ENCODE measurements around the gene TECTA. TPM values are rescaled to one million over a fixed set of nuclear protein-coding genes. Genes with fewer than 3 reads are reported as not detected.

TECTA gene
- total RNA-seq, 1 experiment from 2014 or later = 0.37 TPM

DNA sequence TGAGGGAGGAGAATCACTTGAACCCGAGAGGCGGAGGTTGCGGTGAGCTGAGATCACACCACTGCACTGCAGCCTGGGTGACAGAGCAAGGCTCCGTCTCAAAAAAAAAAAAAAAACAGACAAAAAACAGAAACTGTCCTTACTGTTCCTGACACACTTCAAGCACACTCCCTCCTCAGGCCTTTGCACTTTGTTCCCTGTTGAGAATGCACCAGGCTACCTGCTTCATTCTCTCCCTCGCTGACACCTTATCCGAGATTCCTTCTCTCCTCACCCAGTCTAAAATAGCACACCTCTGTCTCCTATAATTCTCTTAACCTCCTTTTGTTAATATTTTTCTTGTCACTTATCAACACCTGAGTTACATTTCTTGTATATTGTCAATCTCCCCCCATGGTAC lies 32.3 kb upstream of the TECTA start:
- Mint-ChIP-seq H3K27me3 (ENCODE audit: low read depth) (no peaks in the 10 kb centered on the region), H3K9me3 (peaks cover 10% of the 10 kb centered on the region), H3K4me1 (peaks cover 12% of the 10 kb centered on the region), H3K4me3 (no peak overlapping the region), H3K36me3 (peaks cover 52% of the 10 kb centered on the region), H3K27ac (no peak overlapping the region)
- DNase-seq (ENCODE audit: low spot score) (no peak), ATAC-seq (no peak)
- TF ChIP-seq, protein P1, sequence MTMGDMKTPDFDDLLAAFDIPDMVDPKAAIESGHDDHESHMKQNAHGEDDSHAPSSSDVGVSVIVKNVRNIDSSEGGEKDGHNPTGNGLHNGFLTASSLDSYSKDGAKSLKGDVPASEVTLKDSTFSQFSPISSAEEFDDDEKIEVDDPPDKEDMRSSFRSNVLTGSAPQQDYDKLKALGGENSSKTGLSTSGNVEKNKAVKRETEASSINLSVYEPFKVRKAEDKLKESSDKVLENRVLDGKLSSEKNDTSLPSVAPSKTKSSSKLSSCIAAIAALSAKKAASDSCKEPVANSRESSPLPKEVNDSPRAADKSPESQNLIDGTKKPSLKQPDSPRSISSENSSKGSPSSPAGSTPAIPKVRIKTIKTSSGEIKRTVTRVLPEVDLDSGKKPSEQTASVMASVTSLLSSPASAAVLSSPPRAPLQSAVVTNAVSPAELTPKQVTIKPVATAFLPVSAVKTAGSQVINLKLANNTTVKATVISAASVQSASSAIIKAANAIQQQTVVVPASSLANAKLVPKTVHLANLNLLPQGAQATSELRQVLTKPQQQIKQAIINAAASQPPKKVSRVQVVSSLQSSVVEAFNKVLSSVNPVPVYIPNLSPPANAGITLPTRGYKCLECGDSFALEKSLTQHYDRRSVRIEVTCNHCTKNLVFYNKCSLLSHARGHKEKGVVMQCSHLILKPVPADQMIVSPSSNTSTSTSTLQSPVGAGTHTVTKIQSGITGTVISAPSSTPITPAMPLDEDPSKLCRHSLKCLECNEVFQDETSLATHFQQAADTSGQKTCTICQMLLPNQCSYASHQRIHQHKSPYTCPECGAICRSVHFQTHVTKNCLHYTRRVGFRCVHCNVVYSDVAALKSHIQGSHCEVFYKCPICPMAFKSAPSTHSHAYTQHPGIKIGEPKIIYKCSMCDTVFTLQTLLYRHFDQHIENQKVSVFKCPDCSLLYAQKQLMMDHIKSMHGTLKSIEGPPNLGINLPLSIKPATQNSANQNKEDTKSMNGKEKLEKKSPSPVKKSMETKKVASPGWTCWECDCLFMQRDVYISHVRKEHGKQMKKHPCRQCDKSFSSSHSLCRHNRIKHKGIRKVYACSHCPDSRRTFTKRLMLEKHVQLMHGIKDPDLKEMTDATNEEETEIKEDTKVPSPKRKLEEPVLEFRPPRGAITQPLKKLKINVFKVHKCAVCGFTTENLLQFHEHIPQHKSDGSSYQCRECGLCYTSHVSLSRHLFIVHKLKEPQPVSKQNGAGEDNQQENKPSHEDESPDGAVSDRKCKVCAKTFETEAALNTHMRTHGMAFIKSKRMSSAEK (CRISPR knock-in tag; IDR thresholded peaks at IDR 0.05; ENCODE audit: borderline replicate concordance) = no peak
- TF ChIP-seq EMX1 (CRISPR knock-in tag; IDR thresholded peaks at IDR 0.05) = no peak
- TF ChIP-seq, protein P2, sequence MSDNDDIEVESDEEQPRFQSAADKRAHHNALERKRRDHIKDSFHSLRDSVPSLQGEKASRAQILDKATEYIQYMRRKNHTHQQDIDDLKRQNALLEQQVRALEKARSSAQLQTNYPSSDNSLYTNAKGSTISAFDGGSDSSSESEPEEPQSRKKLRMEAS (CRISPR knock-in tag; IDR thresholded peaks at IDR 0.05) = no peak
- TF ChIP-seq FOXJ3 (CRISPR knock-in tag; IDR thresholded peaks at IDR 0.05; ENCODE audit: borderline replicate concordance) = no peak
- no peak for TF ChIP-seq ZNF121 (CRISPR knock-in tag; IDR thresholded peaks at IDR 0.05)
- no peak for TF ChIP-seq MYBL2 (CRISPR knock-in tag; IDR thresholded peaks at IDR 0.05)
- TF ChIP-seq NR2C2 (CRISPR knock-in tag; IDR thresholded peaks at IDR 0.05) = no peak
- TF ChIP-seq NR1H2 (CRISPR knock-in tag; IDR thresholded peaks at IDR 0.05) = no peak
- TF ChIP-seq ZNF416 (CRISPR knock-in tag; IDR thresholded peaks at IDR 0.05) = no peak
- TF ChIP-seq RORB (CRISPR knock-in tag; IDR thresholded peaks at IDR 0.05) = no peak
- TF ChIP-seq, protein P3, sequence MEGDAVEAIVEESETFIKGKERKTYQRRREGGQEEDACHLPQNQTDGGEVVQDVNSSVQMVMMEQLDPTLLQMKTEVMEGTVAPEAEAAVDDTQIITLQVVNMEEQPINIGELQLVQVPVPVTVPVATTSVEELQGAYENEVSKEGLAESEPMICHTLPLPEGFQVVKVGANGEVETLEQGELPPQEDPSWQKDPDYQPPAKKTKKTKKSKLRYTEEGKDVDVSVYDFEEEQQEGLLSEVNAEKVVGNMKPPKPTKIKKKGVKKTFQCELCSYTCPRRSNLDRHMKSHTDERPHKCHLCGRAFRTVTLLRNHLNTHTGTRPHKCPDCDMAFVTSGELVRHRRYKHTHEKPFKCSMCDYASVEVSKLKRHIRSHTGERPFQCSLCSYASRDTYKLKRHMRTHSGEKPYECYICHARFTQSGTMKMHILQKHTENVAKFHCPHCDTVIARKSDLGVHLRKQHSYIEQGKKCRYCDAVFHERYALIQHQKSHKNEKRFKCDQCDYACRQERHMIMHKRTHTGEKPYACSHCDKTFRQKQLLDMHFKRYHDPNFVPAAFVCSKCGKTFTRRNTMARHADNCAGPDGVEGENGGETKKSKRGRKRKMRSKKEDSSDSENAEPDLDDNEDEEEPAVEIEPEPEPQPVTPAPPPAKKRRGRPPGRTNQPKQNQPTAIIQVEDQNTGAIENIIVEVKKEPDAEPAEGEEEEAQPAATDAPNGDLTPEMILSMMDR (IDR thresholded peaks at IDR 0.05) = no peak
- TF ChIP-seq ATF1 (CRISPR knock-in tag; IDR thresholded peaks at IDR 0.05) = no peak
- TF ChIP-seq, protein P4, sequence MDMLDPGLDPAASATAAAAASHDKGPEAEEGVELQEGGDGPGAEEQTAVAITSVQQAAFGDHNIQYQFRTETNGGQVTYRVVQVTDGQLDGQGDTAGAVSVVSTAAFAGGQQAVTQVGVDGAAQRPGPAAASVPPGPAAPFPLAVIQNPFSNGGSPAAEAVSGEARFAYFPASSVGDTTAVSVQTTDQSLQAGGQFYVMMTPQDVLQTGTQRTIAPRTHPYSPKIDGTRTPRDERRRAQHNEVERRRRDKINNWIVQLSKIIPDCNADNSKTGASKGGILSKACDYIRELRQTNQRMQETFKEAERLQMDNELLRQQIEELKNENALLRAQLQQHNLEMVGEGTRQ (CRISPR knock-in tag; IDR thresholded peaks at IDR 0.05) = no peak
- CTCF ChIA-PET = no interaction called here
- POLR2A ChIA-PET = interaction anchor here (0.6 kb wide), 1 partner anchor 240 kb away, joined by 3 read pairs; no protein-coding TSS in a partner anchor

DNA sequence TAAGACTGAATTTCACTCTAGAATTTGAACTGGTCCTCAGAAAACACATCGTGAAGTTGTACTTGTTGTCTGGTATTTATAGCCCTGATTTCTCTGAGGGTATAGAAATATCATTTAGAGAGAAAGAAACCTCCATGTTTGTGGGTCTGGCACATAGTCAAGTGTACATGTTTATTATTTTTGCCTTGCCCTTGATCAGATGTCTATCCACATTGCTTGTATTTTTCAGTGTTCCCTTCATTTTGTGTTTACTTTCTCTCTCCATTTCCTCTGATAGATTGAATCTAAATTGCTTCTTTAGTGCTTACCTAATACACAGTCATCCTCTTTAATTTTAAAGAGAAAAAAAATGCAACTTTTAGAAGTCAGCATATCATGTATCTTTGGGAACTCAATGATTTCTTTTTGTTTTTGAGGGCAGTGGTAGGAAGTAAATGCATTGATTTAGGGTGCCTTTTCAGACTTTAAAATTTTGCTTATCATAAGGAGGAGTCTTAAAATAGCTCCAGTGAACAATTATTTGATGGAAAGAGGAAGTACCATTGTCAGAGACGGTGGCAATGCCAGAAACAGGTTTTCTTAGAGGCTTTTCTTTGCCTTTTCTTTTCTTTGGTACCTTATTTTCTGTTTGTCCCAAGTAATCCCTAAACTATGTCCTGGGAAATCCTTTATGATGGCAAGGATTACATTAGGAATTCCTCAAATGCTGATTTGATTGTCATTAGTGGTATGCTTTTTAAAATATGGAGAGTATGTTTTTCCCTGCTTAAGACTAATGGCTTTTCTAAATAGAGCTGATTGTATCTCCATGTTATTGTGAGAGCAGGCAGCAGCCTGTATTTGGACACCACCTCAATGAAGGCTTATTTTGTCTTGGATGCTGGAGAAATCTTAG lies 29.8 kb upstream of the TECTA start:
- peak; percentile 34 for ATAC-seq
- H3K27ac Mint-ChIP-seq = peak overlapping the region; percentile 95
- H3K27me3 Mint-ChIP-seq (ENCODE audit: low read depth) = no peaks in the 10 kb centered on the region
- TF ChIP-seq GTF2I (CRISPR knock-in tag; conservative IDR thresholded peaks at IDR 0.05) = no peak
- TF ChIP-seq ZNF423 (CRISPR knock-in tag; IDR thresholded peaks at IDR 0.05) = no peak
- TF ChIP-seq CREM (CRISPR knock-in tag; IDR thresholded peaks at IDR 0.05) = no peak
- TF ChIP-seq, protein P5, sequence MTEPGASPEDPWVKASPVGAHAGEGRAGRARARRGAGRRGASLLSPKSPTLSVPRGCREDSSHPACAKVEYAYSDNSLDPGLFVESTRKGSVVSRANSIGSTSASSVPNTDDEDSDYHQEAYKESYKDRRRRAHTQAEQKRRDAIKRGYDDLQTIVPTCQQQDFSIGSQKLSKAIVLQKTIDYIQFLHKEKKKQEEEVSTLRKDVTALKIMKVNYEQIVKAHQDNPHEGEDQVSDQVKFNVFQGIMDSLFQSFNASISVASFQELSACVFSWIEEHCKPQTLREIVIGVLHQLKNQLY (CRISPR knock-in tag; IDR thresholded peaks at IDR 0.05) = no peak
- no peak for TF ChIP-seq TEAD1 (CRISPR knock-in tag; IDR thresholded peaks at IDR 0.05)
- TF ChIP-seq, protein P2 (CRISPR knock-in tag; IDR thresholded peaks at IDR 0.05) = no peak
- no peak for TF ChIP-seq ZNF219 (CRISPR knock-in tag; IDR thresholded peaks at IDR 0.05; ENCODE audit: borderline replicate concordance)
- no peak for TF ChIP-seq GABPB1 (CRISPR knock-in tag; IDR thresholded peaks at IDR 0.05)
- TF ChIP-seq, protein P6, sequence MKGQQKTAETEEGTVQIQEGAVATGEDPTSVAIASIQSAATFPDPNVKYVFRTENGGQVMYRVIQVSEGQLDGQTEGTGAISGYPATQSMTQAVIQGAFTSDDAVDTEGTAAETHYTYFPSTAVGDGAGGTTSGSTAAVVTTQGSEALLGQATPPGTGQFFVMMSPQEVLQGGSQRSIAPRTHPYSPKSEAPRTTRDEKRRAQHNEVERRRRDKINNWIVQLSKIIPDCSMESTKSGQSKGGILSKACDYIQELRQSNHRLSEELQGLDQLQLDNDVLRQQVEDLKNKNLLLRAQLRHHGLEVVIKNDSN (CRISPR knock-in tag; IDR thresholded peaks at IDR 0.05) = no peak
- H3K9me3 Mint-ChIP-seq = peaks cover 5% of the 10 kb centered on the region
- ChIA-PET CTCF (interaction anchor here (0.9 to 1.4 kb wide), 2 partner anchors 124 to 126 kb away, joined by 3 to 4 read pairs; no protein-coding TSS in a partner anchor), POLR2A (no interaction called here)
- H3K4me1 Mint-ChIP-seq = peaks cover 12% of the 10 kb centered on the region
- H3K36me3 Mint-ChIP-seq = peaks cover 35% of the 10 kb centered on the region
- no peak overlapping the region for H3K4me3 Mint-ChIP-seq
- no peak for DNase-seq (ENCODE audit: low spot score)

All from WTC11 (cell line).